D721Med (cell line): ENCODE measurements around the gene KLHDC7B.

Experiments used
- DNase-seq: peaks from one replicate; pipeline ENCODE4 v3.0.0; 2011; ENCODE audit warnings: low spot score; ENCODE audit not compliant: insufficient read length
- FAIRE-seq: peaks from 2 replicates; lab custom pipeline; 2011; peaks lifted over from hg19 to GRCh38; lab: Jason Lieb, UNC
- CTCF ChIP-seq: IDR thresholded peaks from 2 replicates; pipeline ENCODE4 v1.5.1; 2012; ENCODE audit warnings: mild to moderate bottlenecking, control low read depth; ENCODE audit not compliant: insufficient read depth; ENCODE audit errors: missing control alignments

Gene KLHDC7B

GRCh38 chr22:50548040-50548920, 2.6 kb downstream of the KLHDC7B start:
- no peak for DNase-seq
- TF ChIP-seq CTCF = no peak
- no peak for FAIRE-seq

- DNase-seq (no peak), FAIRE-seq (no peak)
- TF ChIP-seq CTCF = no peak
Observed at GRCh38 chr22:50548921-50549790, 3.5 kb downstream of the KLHDC7B start.

GRCh38 chr22:50550395-50550794, 4.7 kb downstream of the KLHDC7B start:
- no peak for TF ChIP-seq CTCF
- DNase-seq = no peak
- no peak for FAIRE-seq

- no peak for TF ChIP-seq CTCF
- FAIRE-seq = no peak
- DNase-seq = no peak
Observed at GRCh38 chr22:50551160-50551752, 5.6 kb downstream of the KLHDC7B start.

GRCh38 chr22:50553310-50553709, 7.6 kb downstream of the KLHDC7B start:
- DNase-seq (no peak), FAIRE-seq (no peak)
- no peak for TF ChIP-seq CTCF

GRCh38 chr22:50556703-50557102, 11.0 kb downstream of the KLHDC7B start:
- TF ChIP-seq CTCF = no peak
- no peak for FAIRE-seq
- no peak for DNase-seq
